K562 (cell line): ENCODE data around the gene ASIC3. TPM values are rescaled to one million over a fixed set of nuclear protein-coding genes. Genes with fewer than 3 reads are reported as not detected.
A peak's percentile ranks its signal among the peaks of the same experiment; 100 is the strongest.

Experiments
- ARID2 ChIP-seq: fragments of 450-650 bp; IDR thresholded peaks from 2 replicates; pipeline ENCODE4 v1.6.1; 2017; ENCODE audit warnings: antibody characterized with exemption, mild to moderate bottlenecking
- IRF2 ChIP-seq: sonication (generic); formaldehyde crosslinking; IDR thresholded peaks from 2 replicates; pipeline ENCODE4 v1.8.1; 2022; ENCODE audit warnings: mild to moderate bottlenecking, missing genetic modification reagents
- SRF ChIP-seq, 2 experiments: fragments of 250-450, 450-650 bp in 1 of 2; sonication (Bioruptor Pico) in 1 of 2; sonication (generic) in 1 of 2; formaldehyde crosslinking; IDR thresholded peaks; 2 replicates each; pipeline versions ENCODE4 v1.5.0 to v1.5.1; 2020 to 2022; ENCODE audit warnings: mild to moderate bottlenecking in 1 of 2, missing genetic modification reagents in 1 of 2
- STAT5B ChIP-seq: fragments of 250-450 bp; sonication (Bioruptor Pico); IDR thresholded peaks from 2 replicates; pipeline ENCODE4 v1.8.0; 2021; ENCODE audit warnings: mild to moderate bottlenecking, inconsistent platforms
- ZKSCAN3 ChIP-seq: fragments of 250-450 bp; sonication (Bioruptor Pico); IDR thresholded peaks from 2 replicates; pipeline ENCODE4 v1.4.0; 2020
- ZNF133 ChIP-seq: fragments of 250-450 bp; sonication (Bioruptor Pico); IDR thresholded peaks from 2 replicates; pipeline ENCODE4 v1.4.0; 2020; ENCODE audit warnings: mild to moderate bottlenecking
- ZNF316 ChIP-seq: fragments of 450-650 bp; IDR thresholded peaks from 2 replicates; pipeline ENCODE4 v1.6.1; 2016
- polyA plus RNA-seq, 8 experiments: library from polyadenylated mRNA; depleted of rRNA in 4 of 8; stranded (reverse) in 5 of 8; unstranded in 3 of 8; fragments of >200 nt; fragmentation: Nextera tagmentation in 2 of 8; fragmentation: Illumina TruSeq in 1 of 8; extraction: Ambion mirVana in 2 of 8; extraction: Trizol in 1 of 8; gene quantifications; 2 replicates each; pipeline versions ENCODE4 v1.2.1 to v1.2.3, GENCODE V29; 2011 to 2014; ENCODE audit warnings: inconsistent platforms in 1 of 8, missing spikeins in 1 of 8
- total RNA-seq, 7 experiments: library from RNA; depleted of rRNA in 6 of 7; stranded (reverse); fragments of >200 nt in 6 of 7; fragmentation: Illumina TruSeq in 2 of 7; extraction: Trizol in 2 of 7; gene quantifications; 2 replicates each; pipeline versions ENCODE4 v1.2.1 to v1.2.3, GENCODE V29; 2011 to 2021; ENCODE audit warnings: low replicate concordance in 1 of 7
- TF ChIP-seq, protein P1 (sequence below), 2 experiments: fragments of 450-650 bp in 1 of 2; sonication (generic) in 1 of 2; formaldehyde crosslinking in 1 of 2; IDR thresholded peaks; 2 replicates each; pipeline versions ENCODE4 v1.7.1 to v1.9.0; 2016 to 2022; ENCODE audit warnings: inconsistent platforms in 1 of 2, mild to moderate bottlenecking in 1 of 2, missing genetic modification reagents in 1 of 2
- TF ChIP-seq, protein P2 (sequence below): sonication (generic); formaldehyde crosslinking; IDR thresholded peaks from 2 replicates; pipeline ENCODE4 v1.8.1; 2023; ENCODE audit warnings: mild to moderate bottlenecking, missing genetic modification reagents
- TF ChIP-seq, protein P3 (sequence below): sonication (generic); formaldehyde crosslinking; IDR thresholded peaks from 2 replicates; pipeline ENCODE4 v1.8.1; 2023; ENCODE audit warnings: mild to moderate bottlenecking, missing genetic modification reagents
- TF ChIP-seq, protein P4 (sequence below), 2 experiments: fragments of 150-350 bp in 1 of 2; IDR thresholded peaks; 2 replicates each; pipeline ENCODE4 v1.6.1; 2012 to 2016; ENCODE audit warnings: low read depth in 2 of 2, low read length in 2 of 2, mild to moderate bottlenecking in 1 of 2, moderate library complexity in 1 of 2

Gene ASIC3
- total and polyA plus RNA-seq, 9 of the 15 experiments (the other 6 are each of a cell fraction or from before 2014, with no cell fraction given), result 0.11 to 5.0 (median 0.87) TPM

DNA sequence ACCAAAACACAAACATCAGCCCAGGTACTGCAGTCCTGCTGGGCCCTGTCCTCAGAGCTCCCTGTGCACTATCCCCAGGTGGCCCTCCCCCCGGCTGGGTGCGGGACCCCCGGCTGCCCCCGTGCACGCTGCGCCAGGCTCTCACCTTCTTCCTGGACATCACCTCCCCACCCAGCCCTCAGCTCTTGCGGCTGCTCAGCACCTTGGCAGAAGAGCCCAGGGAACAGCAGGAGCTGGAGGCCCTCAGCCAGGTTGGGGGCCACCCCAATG lies 38.4 kb upstream of the ASIC3 start (continued):
- TF ChIP-seq, protein P1, sequence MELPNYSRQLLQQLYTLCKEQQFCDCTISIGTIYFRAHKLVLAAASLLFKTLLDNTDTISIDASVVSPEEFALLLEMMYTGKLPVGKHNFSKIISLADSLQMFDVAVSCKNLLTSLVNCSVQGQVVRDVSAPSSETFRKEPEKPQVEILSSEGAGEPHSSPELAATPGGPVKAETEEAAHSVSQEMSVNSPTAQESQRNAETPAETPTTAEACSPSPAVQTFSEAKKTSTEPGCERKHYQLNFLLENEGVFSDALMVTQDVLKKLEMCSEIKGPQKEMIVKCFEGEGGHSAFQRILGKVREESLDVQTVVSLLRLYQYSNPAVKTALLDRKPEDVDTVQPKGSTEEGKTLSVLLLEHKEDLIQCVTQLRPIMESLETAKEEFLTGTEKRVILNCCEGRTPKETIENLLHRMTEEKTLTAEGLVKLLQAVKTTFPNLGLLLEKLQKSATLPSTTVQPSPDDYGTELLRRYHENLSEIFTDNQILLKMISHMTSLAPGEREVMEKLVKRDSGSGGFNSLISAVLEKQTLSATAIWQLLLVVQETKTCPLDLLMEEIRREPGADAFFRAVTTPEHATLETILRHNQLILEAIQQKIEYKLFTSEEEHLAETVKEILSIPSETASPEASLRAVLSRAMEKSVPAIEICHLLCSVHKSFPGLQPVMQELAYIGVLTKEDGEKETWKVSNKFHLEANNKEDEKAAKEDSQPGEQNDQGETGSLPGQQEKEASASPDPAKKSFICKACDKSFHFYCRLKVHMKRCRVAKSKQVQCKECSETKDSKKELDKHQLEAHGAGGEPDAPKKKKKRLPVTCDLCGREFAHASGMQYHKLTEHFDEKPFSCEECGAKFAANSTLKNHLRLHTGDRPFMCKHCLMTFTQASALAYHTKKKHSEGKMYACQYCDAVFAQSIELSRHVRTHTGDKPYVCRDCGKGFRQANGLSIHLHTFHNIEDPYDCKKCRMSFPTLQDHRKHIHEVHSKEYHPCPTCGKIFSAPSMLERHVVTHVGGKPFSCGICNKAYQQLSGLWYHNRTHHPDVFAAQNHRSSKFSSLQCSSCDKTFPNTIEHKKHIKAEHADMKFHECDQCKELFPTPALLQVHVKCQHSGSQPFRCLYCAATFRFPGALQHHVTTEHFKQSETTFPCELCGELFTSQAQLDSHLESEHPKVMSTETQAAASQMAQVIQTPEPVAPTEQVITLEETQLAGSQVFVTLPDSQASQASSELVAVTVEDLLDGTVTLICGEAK (IDR thresholded peaks at IDR 0.05), result 0 out of 2 replicates have a peak, but pooled peaks have one; percentile 9
- TF ChIP-seq, protein P1 (CRISPR knock-in tag; IDR thresholded peaks at IDR 0.05), result no peak
- TF ChIP-seq IRF2 (CRISPR knock-in tag) (no peak), ZNF133 (no peak), STAT5B (CRISPR knock-in tag) (no peak), SRF (CRISPR knock-in tag; IDR thresholded peaks at IDR 0.05) (no peak), ZNF316 (no peak), ZKSCAN3 (CRISPR knock-in tag) (no peak), ARID2 (no peak)
- TF ChIP-seq, protein P2, sequence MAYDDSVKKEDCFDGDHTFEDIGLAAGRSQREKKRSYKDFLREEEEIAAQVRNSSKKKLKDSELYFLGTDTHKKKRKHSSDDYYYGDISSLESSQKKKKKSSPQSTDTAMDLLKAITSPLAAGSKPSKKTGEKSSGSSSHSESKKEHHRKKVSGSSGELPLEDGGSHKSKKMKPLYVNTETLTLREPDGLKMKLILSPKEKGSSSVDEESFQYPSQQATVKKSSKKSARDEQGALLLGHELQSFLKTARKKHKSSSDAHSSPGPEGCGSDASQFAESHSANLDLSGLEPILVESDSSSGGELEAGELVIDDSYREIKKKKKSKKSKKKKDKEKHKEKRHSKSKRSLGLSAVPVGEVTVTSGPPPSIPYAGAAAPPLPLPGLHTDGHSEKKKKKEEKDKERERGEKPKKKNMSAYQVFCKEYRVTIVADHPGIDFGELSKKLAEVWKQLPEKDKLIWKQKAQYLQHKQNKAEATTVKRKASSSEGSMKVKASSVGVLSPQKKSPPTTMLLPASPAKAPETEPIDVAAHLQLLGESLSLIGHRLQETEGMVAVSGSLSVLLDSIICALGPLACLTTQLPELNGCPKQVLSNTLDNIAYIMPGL (CRISPR knock-in tag), result no peak
- TF ChIP-seq, protein P3, sequence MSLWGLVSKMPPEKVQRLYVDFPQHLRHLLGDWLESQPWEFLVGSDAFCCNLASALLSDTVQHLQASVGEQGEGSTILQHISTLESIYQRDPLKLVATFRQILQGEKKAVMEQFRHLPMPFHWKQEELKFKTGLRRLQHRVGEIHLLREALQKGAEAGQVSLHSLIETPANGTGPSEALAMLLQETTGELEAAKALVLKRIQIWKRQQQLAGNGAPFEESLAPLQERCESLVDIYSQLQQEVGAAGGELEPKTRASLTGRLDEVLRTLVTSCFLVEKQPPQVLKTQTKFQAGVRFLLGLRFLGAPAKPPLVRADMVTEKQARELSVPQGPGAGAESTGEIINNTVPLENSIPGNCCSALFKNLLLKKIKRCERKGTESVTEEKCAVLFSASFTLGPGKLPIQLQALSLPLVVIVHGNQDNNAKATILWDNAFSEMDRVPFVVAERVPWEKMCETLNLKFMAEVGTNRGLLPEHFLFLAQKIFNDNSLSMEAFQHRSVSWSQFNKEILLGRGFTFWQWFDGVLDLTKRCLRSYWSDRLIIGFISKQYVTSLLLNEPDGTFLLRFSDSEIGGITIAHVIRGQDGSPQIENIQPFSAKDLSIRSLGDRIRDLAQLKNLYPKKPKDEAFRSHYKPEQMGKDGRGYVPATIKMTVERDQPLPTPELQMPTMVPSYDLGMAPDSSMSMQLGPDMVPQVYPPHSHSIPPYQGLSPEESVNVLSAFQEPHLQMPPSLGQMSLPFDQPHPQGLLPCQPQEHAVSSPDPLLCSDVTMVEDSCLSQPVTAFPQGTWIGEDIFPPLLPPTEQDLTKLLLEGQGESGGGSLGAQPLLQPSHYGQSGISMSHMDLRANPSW, result peak; percentile 27; the same call in 1 of the 2 replicates
- TF ChIP-seq, protein P4, sequence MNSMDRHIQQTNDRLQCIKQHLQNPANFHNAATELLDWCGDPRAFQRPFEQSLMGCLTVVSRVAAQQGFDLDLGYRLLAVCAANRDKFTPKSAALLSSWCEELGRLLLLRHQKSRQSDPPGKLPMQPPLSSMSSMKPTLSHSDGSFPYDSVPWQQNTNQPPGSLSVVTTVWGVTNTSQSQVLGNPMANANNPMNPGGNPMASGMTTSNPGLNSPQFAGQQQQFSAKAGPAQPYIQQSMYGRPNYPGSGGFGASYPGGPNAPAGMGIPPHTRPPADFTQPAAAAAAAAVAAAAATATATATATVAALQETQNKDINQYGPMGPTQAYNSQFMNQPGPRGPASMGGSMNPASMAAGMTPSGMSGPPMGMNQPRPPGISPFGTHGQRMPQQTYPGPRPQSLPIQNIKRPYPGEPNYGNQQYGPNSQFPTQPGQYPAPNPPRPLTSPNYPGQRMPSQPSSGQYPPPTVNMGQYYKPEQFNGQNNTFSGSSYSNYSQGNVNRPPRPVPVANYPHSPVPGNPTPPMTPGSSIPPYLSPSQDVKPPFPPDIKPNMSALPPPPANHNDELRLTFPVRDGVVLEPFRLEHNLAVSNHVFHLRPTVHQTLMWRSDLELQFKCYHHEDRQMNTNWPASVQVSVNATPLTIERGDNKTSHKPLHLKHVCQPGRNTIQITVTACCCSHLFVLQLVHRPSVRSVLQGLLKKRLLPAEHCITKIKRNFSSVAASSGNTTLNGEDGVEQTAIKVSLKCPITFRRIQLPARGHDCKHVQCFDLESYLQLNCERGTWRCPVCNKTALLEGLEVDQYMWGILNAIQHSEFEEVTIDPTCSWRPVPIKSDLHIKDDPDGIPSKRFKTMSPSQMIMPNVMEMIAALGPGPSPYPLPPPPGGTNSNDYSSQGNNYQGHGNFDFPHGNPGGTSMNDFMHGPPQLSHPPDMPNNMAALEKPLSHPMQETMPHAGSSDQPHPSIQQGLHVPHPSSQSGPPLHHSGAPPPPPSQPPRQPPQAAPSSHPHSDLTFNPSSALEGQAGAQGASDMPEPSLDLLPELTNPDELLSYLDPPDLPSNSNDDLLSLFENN (IDR thresholded peaks at IDR 0.05; ENCODE audit: low read depth in 2 of 2, low read length in 2 of 2), result no peak
